HepG2 (cell line): Measurements from ENCODE around the gene C16orf95. TPM values are rescaled to one million over a fixed set of nuclear protein-coding genes. Genes with fewer than 3 reads are reported as not detected.

ENCODE experiments used
- KLF9 ChIP-seq: IDR thresholded peaks from 2 replicates; pipeline ENCODE4 v1.6.1; 2016; ENCODE audit warnings: low read depth
- PREB ChIP-seq: sonication (generic); formaldehyde crosslinking; IDR thresholded peaks from 2 replicates; pipeline ENCODE4 v1.4.0; 2020; ENCODE audit warnings: missing genetic modification reagents
- SMYD3 ChIP-seq: sonication (generic); formaldehyde crosslinking; IDR thresholded peaks from 2 replicates; pipeline ENCODE4 v1.8.1; 2023; ENCODE audit warnings: mild to moderate bottlenecking, missing genetic modification reagents
- SNAPC4 ChIP-seq: sonication (generic); formaldehyde crosslinking; IDR thresholded peaks from 2 replicates; pipeline ENCODE4 v1.4.0; 2020; ENCODE audit warnings: mild to moderate bottlenecking, missing genetic modification reagents
- TBL1XR1 ChIP-seq: fragments of 150-350 bp; IDR thresholded peaks from 2 replicates; pipeline ENCODE4 v1.6.1; 2014; ENCODE audit warnings: borderline replicate concordance, low read length; ENCODE audit not compliant: partially characterized antibody
- ZFX ChIP-seq: sonication (generic); formaldehyde crosslinking; IDR thresholded peaks from 2 replicates; pipeline ENCODE4 v1.4.0; 2020; ENCODE audit warnings: mild to moderate bottlenecking, low read depth, missing genetic modification reagents, moderate library complexity
- ZNF563 ChIP-seq: sonication (generic); formaldehyde crosslinking; IDR thresholded peaks from 2 replicates; pipeline ENCODE4 v1.8.0; 2022; ENCODE audit warnings: mild to moderate bottlenecking, moderate library complexity, missing genetic modification reagents
- ZNF691 ChIP-seq: sonication (generic); formaldehyde crosslinking; IDR thresholded peaks from 2 replicates; pipeline ENCODE4 v1.4.0; 2020; ENCODE audit warnings: missing genetic modification reagents, low read depth, mild to moderate bottlenecking, borderline replicate concordance
- polyA plus RNA-seq, 8 experiments: library from polyadenylated mRNA; depleted of rRNA in 3 of 8; stranded (reverse) in 7 of 8; unstranded in 1 of 8; fragments of >200 nt; fragmentation: Illumina TruSeq in 4 of 8; extraction: Trizol in 4 of 8; gene quantifications; 2 replicates each; pipeline versions ENCODE4 v1.2.1 to v1.2.3, GENCODE V29; 2011 to 2016; ENCODE audit warnings: low read depth in 4 of 8, missing spikeins in 1 of 8, mixed read lengths in 1 of 8; ENCODE audit not compliant: insufficient read depth in 1 of 8
- total RNA-seq, 5 experiments: library from RNA; depleted of rRNA; stranded (reverse); fragments of >200 nt; fragmentation: Illumina TruSeq; extraction: Trizol; gene quantifications; 2 replicates each; pipeline ENCODE4 v1.2.3, GENCODE V29; 2016; ENCODE audit warnings: low read depth in 1 of 5

C16orf95 gene
- total and polyA plus RNA-seq, 2 of the 13 experiments (the other 11 are each of a cell fraction or from before 2014, with no cell fraction given): 2.8 to 8.6 TPM

GRCh38 chr16:87356491-87356853 lies 39.3 kb upstream of the C16orf95 start (continued):
- TF ChIP-seq SMYD3 (CRISPR knock-in tag) (peak; percentile 66; the same call in 1 of the 2 replicates), KLF9 (CRISPR knock-in tag) (no peak), ZFX (CRISPR knock-in tag) (no peak), ZNF563 (CRISPR knock-in tag) (no peak), SNAPC4 (CRISPR knock-in tag) (no peak), ZNF691 (CRISPR knock-in tag) (no peak), TBL1XR1 (no peak), PREB (CRISPR knock-in tag) (no peak)
